ENCODE data around the gene PCBP4.

GRCh38 chr3:51983578-51984268 is 16.5 kb upstream of the PCBP4 start:
- TF ChIP-seq CTCF (IDR thresholded peaks at IDR 0.05; ENCODE audit: low read depth, low read length, poor library complexity, severe bottlenecking) (no peak), EZH2phosphoT487 (IDR thresholded peaks at IDR 0.05; ENCODE audit: borderline replicate concordance, low read length) (no peak)

All from DOHH2 (cell line).